GM19193 (cell line): ENCODE results near the gene KRT82.

ENCODE experiments used
- POLR2A ChIP-seq: IDR thresholded peaks from 4 replicates; pipeline ENCODE4 v1.6.1; 2011; ENCODE audit not compliant: insufficient read depth, insufficient read length; ENCODE audit errors: extremely low read depth

KRT82 gene

DNA sequence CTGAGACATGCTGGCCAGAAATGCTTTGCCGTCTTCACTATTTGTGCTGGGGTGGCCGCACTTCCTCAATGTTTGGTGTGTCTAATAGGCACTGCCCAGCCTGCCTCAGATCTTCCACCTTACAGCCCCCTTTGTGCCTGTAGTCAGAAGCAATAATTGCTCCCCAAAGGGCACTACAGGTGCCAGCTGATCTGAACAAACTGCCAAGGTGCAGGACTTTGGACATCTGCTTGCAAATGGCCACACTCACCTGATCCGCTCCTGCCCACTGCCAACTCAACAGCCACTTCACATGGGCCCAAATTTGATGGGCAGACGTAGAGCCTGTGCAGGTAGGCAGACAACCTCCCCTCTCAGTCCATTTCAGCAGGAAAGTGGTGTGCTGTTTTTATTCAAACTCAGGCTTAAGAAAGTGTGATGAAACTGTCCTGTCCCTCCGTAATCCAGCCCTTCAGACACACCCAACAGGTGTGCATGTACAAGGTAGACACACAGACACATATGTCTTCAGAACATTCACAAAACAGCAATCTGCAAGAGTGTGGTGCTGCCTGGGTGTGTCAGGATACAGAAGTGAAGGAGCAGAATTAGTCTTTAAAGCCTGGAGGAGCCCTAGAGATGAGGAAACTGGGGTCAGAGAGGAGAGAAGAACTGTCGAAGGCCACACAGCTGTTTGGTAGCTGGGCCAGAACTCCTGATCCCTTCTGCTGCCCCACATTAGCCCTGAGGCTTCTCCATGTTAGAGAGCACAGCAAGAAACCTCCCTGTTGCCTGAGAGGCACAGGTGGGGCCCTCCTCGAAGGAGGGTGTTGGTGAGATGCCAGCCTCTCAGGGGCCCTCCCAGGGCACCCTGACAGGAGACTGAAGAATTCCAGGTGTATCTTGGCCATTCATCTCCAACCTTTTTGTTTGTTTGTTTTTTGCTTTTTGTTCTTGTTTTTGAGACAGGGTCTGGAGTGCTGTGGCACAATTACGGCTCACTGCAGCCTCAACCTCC is 32.5 kb upstream of the KRT82 start:
- no peak for TF ChIP-seq POLR2A

DNA sequence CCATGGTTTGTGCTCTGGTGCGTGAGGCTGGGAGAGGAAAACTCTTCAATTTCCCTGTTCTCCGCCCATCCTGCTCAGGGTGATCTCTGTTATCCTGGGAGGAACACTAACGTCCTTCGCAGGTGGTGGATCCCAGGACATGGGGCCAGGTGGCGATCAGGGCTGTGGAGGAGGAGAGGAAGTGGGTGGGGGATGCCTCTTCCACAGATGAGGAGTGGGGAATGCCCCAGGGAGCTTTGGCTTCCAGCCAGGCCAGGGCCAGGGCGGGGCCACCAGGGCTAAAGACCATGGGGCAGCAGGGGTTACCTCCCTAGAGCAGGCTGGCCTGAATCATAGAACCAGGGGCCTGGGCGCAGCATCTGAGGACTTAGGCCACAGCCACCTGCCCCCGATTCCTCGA is 31.4 kb upstream of the KRT82 start:
- TF ChIP-seq POLR2A = no peak

DNA sequence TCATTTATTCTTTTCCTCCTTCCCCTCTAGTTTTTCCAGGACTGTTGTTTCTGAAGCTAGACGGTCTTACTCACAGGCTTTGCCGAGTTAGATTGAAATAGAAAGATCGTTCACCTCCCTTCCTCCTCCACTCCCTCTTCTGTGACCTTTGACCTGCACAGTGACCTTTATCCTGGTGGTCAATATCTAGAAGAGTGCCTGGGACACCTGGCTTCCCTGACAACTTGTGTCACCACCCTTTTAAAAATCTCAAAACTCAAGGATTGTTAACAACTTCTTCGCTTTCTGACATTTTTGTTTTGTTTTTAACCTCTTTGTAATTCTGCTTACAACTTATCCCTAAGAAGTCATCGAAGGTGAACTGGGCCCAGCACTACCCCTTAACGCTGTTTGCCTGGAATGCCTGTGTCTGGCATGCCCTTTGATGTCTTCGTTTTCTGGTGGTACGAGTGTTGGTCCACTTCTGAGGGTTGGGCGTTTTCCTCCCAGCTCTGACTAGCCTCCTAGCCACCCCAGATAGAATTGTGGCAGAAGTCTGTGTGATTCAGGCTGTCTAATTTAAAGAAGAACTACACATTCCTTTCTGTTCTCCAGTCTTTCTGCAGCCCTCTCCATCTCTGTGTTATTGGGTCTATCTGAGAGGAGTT is 30.8 kb upstream of the KRT82 start:
- no peak for TF ChIP-seq POLR2A

DNA sequence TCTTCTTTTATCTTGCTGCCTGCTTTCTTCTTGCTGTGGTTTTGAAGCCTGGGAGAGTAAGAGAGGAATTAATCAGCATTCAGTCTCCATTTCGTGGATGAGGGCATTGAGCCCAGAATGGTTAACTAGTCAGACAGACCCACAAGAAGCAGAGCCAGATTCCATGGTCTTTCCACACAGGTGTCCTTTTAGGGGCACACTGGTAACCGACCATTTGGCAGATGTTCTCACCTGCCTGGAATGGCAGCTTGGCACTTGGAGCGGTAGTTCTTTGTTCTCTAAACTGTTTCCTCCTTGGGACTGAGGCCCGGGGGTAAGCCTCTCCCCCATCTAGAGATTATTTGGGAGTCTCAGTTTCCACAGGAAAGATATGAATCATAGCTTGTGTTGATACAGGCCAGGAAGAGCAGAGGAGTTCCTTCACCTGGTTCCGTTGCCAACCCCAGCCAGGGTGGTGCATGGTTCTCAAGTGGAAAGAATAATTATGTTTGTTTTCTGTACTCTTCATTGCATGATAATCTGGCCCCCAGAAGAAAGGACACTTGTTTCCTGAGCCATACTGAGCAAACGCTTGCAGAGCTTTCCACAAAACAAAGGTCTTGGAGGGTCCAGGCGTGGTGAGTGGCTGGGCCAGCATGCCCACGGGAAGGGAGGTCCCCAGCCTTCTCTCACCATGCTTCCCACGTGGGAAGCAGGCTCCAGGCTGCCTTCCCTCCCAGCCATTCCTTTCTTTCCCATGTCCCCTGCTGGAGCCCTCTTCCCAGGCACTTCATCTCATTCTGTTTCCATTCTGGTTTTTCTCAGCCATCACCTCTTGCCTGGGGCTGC is 30.1 kb upstream of the KRT82 start:
- TF ChIP-seq POLR2A = no peak

DNA sequence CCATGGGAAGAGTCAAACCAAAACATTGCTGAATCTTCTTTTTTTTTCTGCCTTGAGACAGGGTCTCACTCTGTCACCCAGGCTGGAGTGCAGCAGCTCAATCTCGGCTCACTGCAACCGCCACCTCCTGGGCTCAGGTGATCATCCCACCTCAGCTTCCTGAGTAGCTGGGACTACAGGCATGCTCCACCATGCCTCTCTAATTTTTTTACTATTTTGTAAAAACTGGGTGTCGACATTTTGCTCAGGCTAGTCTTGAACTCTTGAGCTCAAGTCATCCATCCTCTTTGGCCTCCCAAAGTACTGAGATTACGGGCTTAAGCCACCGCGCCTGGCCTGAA is 29.5 kb upstream of the KRT82 start:
- TF ChIP-seq POLR2A = no peak

DNA sequence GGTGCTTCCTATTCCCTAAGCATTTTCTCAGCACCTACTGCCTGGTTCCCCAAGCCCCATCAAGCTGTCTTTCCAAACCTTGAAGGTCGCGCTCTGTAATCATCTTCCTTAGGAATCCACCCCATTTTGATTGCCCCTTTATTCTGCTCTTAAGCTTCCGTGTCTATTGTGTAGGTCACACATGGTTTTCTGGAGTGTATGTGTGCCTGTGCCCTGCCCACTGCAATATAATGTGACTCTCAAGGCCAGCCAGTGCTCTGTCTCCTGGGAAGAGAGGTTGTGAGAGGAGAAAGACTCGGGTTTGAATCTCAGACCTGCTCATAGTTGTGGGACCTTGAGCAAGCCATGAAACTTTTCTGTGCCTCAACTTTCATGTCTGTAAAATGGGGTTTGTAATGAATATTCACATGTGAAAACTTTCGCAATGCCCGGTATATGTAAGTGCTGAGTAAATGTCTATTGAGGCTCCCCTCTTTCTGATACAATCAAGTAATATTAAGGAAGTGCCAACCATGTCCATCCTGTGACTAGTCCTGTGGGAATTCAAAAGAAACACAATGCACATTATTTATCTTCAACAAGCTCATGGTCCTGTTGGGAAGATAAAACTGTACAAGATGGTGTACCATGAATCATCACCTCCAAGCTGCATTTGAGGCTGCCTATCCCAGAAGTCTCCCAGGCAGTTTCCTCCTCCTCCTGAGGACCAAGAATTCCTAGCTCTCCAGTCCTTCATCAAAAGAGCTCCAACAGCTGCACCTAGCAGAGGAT is 28.8 kb upstream of the KRT82 start:
- no peak for TF ChIP-seq POLR2A

DNA sequence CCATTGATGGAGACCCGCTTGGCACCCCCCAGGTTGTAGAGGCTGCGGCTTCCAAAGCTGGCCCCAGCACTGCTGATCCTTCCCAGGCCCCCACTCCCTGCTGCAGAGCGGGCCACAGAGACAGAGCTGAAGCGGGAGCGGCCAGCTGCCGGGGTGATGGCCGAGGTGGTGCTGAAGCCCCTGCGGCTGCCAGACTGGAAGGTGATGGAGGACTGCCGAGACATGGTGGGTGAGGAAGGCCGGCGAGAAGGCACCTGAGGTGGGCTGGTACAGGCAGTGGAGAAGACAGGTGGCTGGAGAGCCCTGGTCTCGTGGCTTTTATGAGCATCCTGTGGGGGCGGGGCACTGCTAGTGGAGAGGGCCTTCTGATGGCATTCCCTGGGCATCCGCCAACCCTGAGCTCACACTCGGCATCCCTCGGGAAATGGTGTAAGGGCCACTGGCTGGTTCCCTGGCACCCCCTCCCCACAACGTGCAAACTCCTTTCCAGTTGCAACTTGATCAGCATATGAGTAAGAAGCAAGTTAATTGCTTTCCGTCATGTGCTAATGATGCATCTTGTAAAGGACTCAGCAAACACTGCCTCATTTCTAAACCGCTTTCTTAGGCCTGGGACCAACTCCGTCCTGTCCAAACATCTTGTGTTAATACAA is 28.1 kb upstream of the KRT82 start, which contains the start of gene KRT75:
Gene KRT75 (minus strand): TSS at position 291 of the 653 bp plus-strand sequence. CDS start 67 bp downstream, at position 224.
- no peak for TF ChIP-seq POLR2A

DNA sequence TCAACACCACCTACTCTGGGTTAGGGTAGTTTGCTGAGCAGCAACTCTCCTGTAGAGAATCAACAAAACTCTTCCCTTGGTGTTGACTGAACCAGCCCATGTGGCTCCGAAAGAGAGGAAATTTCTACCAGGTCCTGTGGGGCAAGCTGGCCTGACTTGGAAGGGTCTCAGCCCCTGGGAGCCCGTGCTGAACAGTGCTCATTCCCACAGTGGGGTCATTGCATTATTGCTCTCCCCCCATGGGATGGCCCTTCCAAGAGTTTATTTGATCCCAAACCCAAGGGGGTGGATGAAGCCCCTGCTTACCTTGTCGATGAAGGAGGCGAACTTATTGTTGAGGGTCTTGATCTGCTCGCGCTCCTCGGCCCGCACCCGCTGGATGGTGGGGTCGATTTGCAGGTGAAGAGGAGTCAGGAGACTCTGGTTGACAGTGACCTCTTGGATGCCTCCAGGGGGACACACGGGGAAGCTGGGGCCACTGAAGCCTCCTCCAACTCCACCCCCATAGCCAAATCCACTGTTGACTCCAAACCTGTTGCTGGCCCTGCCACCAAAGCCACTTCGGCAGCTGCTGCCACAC is 27.5 kb upstream of the KRT82 start:
- no peak for TF ChIP-seq POLR2A

DNA sequence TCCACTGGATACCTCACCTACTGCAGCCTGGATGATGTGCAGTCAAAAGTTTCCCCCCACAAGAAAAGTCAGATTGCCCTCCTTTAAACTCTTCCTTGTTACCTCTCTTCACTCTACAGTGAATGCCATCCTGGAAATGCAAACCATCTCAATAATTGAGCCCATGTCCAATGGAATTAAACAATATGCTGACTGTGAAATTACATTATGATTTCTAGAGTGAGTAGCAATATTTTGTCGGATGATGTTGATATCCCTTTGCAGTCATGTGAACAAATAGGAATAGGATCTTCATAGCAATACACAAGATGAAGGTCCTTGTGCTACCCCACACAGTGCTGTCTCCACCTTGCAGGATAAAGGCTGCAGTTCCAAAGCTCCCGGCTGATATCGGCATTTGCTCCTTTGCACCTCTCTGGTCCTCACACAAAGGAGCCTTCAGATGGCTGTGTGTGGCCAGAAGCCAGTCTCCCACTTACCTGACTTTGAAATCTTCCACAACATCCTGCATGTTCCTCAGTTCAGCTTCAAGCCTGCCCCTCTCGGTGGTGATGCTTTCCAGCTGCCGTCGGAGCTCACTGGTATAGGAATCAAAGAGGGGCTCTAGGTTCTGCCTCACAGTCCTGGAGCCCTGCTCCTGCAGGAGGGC is 26.5 kb upstream of the KRT82 start:
- no peak for TF ChIP-seq POLR2A

DNA sequence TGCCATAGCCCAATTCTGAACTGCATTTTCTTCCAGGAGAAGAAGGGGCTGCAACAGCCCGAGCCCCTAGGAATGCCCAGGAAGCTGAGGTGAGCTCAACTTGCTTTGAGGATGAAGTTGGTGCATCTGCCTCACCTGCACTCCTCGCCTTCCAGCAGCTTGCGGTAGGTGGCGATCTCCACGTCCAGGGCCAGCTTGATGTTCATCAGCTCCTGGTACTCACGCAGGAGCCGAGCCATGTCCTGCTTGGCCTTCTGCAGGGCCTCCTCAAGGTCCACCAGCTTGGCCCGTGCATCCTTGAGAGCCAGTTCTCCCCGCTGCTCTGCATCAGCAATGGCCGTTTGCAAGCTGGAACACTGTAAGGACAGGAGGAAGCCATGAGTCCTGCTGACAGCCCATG is 22.0 kb upstream of the KRT82 start:
- no peak for TF ChIP-seq POLR2A

DNA sequence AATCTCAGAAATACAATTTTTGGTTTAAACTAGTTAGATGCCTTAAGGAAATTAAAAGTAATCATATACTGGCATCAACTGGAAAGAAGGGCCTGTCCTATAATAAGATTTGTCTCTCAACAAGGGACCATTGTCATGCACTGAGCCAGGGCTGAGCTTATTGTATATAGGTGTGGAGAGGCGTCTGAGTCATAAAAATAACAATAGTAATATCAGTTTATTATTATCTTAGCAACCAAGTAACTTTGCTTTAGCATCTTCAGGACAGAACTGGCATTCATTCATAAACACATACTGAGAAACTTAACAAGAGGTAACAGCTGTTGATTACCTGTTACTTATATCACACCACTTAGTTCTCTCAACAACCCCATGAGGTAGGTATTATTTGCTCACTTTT is 20.9 kb upstream of the KRT82 start:
- no peak for TF ChIP-seq POLR2A

DNA sequence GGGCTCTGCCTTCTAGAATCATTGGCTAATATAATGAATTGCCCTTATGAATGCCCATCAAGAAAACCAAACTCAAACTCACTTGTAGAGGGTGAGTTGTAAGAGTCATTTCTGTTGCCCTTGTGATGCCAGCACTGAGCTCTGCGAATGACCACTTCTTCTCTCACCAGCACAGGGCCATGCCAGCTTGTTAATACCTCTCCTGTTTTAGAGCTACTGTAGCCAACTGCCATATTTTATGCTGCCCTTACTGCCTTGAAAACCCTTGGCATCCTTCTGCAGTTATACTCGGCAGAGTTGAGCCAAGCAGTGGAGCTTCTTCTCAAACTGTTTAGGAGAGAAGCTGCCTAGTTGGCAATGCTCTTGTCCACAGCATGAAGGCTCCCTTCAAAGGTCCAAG is 19.9 kb upstream of the KRT82 start:
- TF ChIP-seq POLR2A = no peak

DNA sequence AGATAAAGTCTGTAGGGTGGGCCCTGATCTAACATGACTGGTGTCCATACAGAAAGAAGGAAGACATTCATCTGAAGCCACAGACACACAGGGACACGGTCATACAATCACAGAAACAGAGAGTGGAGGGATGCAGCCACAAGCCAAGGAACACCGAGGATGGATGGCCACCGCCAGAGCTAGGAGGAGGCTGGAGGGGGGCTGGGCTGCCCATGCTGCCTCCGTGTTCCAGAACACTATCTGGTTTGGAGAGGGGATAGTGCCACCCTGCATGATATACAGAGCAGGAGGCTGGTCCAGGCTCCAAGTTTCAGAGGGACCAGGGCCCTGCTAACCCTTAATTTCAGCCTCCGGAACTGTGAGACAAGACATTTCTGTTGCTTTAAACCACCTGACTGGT is 19.3 kb upstream of the KRT82 start:
- TF ChIP-seq POLR2A = no peak

DNA sequence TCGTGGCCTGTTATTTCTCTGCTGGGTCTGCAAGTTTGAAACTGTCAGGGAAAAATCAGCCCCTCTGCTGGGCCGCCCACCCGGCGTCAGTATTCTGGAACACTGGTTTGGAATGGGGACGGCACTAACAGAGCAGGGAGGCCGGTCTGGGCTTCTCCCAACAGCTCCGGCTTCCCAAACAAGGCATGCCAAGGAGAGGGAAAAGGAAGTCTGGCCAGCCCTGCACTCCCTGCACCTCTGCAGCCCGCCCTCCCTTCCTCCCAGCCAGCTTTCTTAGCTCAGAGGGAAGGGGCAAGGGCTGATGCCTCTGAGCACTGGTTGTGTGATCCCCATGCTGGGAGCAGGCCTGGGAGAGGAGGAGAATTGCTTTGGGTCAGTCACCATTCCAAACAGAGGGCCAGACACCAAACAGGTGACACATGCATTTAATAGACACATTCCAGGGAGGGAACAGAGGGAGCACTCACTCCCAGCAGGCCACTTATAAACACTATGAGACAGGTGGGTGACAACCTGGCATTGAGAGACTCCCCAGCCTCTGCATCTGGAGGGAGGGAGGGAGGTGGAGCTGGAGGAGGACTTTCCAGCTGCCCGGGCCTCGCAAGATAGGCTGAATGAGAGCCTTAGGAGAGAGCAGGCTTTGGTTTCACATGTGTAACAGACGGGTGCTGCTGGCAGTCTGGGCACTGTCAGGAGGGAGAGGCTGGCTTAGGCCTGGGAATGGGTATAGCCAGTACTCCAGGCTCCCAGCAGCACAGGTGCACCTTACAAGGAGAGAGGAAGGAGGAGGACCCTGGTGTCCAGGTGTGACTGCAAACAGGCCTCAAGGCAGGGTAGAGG is 17.7 kb upstream of the KRT82 start:
- no peak for TF ChIP-seq POLR2A
